ENCODE data around the gene ATXN7L3. TPM values are rescaled to one million over a fixed set of nuclear protein-coding genes. Genes with fewer than 3 reads are reported as not detected.
A peak's percentile ranks its signal among the peaks of the same experiment; 100 is the strongest.

Gene ATXN7L3
- total and polyA plus RNA-seq, 9 of the 15 experiments (the other 6 are each of a cell fraction or from before 2014, with no cell fraction given): 0.62 to 66.1 (median 33.2) TPM

- TF ChIP-seq IRF1 (CRISPR knock-in tag; IDR thresholded peaks at IDR 0.05; ENCODE audit: borderline replicate concordance) (no peak), DEAF1 (CRISPR knock-in tag; IDR thresholded peaks at IDR 0.05) (no peak), ZNF740 (CRISPR knock-in tag; IDR thresholded peaks at IDR 0.05) (peak; percentile 70), ZNF740 (tag; IDR thresholded peaks at IDR 0.05) (peak in 1 of 2 experiments; percentile 81; a peak in 2 of 4 replicates), ZBTB11 (CRISPR knock-in tag; IDR thresholded peaks at IDR 0.05) (no peak; a peak in 1 of 6 replicates), CCNT2 (IDR thresholded peaks at IDR 0.05; ENCODE audit: borderline replicate concordance, extremely low read depth, insufficient read length, low read depth, low read length) (peak; percentile 60), MBD2 (IDR thresholded peaks at IDR 0.05; ENCODE audit: borderline replicate concordance, low read depth) (peak; percentile 38; the same call in 1 of the 2 replicates), DIDO1 (tag; IDR thresholded peaks at IDR 0.05; ENCODE audit: low read depth) (no peak), PTBP1 (IDR thresholded peaks at IDR 0.05; ENCODE audit: low read depth, low read length) (no peak), BRF1 (IDR thresholded peaks at IDR 0.05; ENCODE audit: borderline replicate concordance, extremely low read depth, insufficient read length) (no peak), THRB (CRISPR knock-in tag; conservative IDR thresholded peaks at IDR 0.05) (no peak), CHD4 (IDR thresholded peaks at IDR 0.05; ENCODE audit: insufficient read depth, insufficient replicate concordance, low read depth, low read length, poor library complexity, severe bottlenecking) (no peak), BDP1 (IDR thresholded peaks at IDR 0.05; ENCODE audit: insufficient read depth, insufficient read length) (no peak), POLR2G (IDR thresholded peaks at IDR 0.05; ENCODE audit: low read depth, low read length) (peak; percentile 69), ZNF551 (CRISPR knock-in tag; IDR thresholded peaks at IDR 0.05) (no peak), PHB2 (IDR thresholded peaks at IDR 0.05; ENCODE audit: low read depth) (no peak), SRSF7 (optimal IDR thresholded peaks at IDR 0.05; ENCODE audit: low read depth, low read length) (no peak)
Observed at GRCh38 chr17:44221084-44221861, 21.6 kb upstream of the ATXN7L3 start (continued).

Measured in K562 (cell line).